ENCODE data around the gene TMEM259.

Gene TMEM259

GRCh38 chr19:1020868-1021425 lies at the start of gene TMEM259:
TMEM259 (minus strand) TSS chr19:1021123; CDS start chr19:1020996, 127 bp downstream.
- in situ Hi-C loops (cut with HindIII; ENCODE audit: low sequenced_read_pairs): no loop called here

GRCh38 chr19:1070576-1070930 lies 49.6 kb upstream of the TMEM259 start:
- in situ Hi-C loops (cut with HindIII; ENCODE audit: low sequenced_read_pairs): no loop called here

- in situ Hi-C loops (cut with HindIII; ENCODE audit: low sequenced_read_pairs): no loop called here
Observed at GRCh38 chr19:1069009-1069779, 48.3 kb upstream of the TMEM259 start.

- in situ Hi-C loops (cut with HindIII; ENCODE audit: low sequenced_read_pairs): no loop called here
Observed at GRCh38 chr19:1068009-1069001, 47.4 kb upstream of the TMEM259 start.

- in situ Hi-C loops (cut with HindIII; ENCODE audit: low sequenced_read_pairs): no loop called here
Observed at GRCh38 chr19:1067341-1067957, 46.5 kb upstream of the TMEM259 start.

- in situ Hi-C loops (cut with HindIII; ENCODE audit: low sequenced_read_pairs): no loop called here
Observed at GRCh38 chr19:1066748-1067340, 45.9 kb upstream of the TMEM259 start, which contains the start of gene ARHGAP45. ARHGAP45 (plus strand) TSS chr19:1067167; CDS start chr19:1067406, 239 bp downstream.

GRCh38 chr19:1066251-1066747 lies 45.4 kb upstream of the TMEM259 start:
- in situ Hi-C loops (cut with HindIII; ENCODE audit: low sequenced_read_pairs): no loop called here

- in situ Hi-C loops (cut with HindIII; ENCODE audit: low sequenced_read_pairs): no loop called here
Observed at GRCh38 chr19:1065606-1066109, 44.7 kb upstream of the TMEM259 start.

- in situ Hi-C loops (cut with HindIII; ENCODE audit: low sequenced_read_pairs): no loop called here
Observed at GRCh38 chr19:1064661-1065605, 44.0 kb upstream of the TMEM259 start.

GRCh38 chr19:1063909-1064660 lies 43.2 kb upstream of the TMEM259 start:
- in situ Hi-C loops (cut with HindIII; ENCODE audit: low sequenced_read_pairs): no loop called here

GRCh38 chr19:1063030-1063908 lies 42.3 kb upstream of the TMEM259 start:
- in situ Hi-C loops (cut with HindIII; ENCODE audit: low sequenced_read_pairs): no loop called here

GRCh38 chr19:1062387-1063029 lies 41.6 kb upstream of the TMEM259 start:
- in situ Hi-C loops (cut with HindIII; ENCODE audit: low sequenced_read_pairs): no loop called here

GRCh38 chr19:1061987-1062386 lies 41.1 kb upstream of the TMEM259 start:
- in situ Hi-C loops (cut with HindIII; ENCODE audit: low sequenced_read_pairs): no loop called here

GRCh38 chr19:1060689-1061088 lies 39.8 kb upstream of the TMEM259 start:
- in situ Hi-C loops (cut with HindIII; ENCODE audit: low sequenced_read_pairs): no loop called here

- in situ Hi-C loops (cut with HindIII; ENCODE audit: low sequenced_read_pairs): no loop called here
Observed at GRCh38 chr19:1058112-1058511, 37.2 kb upstream of the TMEM259 start.

- in situ Hi-C loops (cut with HindIII; ENCODE audit: low sequenced_read_pairs): no loop called here
Observed at GRCh38 chr19:1057176-1057855, 36.4 kb upstream of the TMEM259 start.
